H9 (cell line): ENCODE measurements around the gene NKD2. TPM values are rescaled to one million over a fixed set of nuclear protein-coding genes. Genes with fewer than 3 reads are reported as not detected.

ENCODE experiments used
- DNase-seq: peaks from one replicate; pipeline ENCODE4 v3.0.0-alpha.2; 2017
- H2AFZ ChIP-seq: one replicate; pipeline ENCODE4 v1.6.1; 2013; ENCODE audit warnings: mild to moderate bottlenecking, low read length, control low read depth, moderate library complexity
- H2AK5ac ChIP-seq: 2 replicates; pipeline ENCODE4 v1.6.1; 2013; ENCODE audit warnings: low read length, control low read depth, mixed read lengths; ENCODE audit not compliant: insufficient read length
- H2BK120ac ChIP-seq: one replicate; pipeline ENCODE4 v1.6.1; 2013; ENCODE audit warnings: low read depth, mild to moderate bottlenecking, low read length, control low read depth, inconsistent platforms; ENCODE audit not compliant: poor library complexity, severe bottlenecking
- H2BK12ac ChIP-seq: 2 replicates; pipeline ENCODE4 v1.6.1; 2013; ENCODE audit warnings: low read length, control low read depth, mixed read lengths, low read depth; ENCODE audit not compliant: insufficient read length
- H2BK15ac ChIP-seq: 2 replicates; pipeline ENCODE4 v1.6.1; 2013; ENCODE audit warnings: low read depth, low read length, control low read depth
- H2BK20ac ChIP-seq: one replicate; pipeline ENCODE4 v1.6.1; 2013; ENCODE audit warnings: low read depth, mild to moderate bottlenecking, low read length, control low read depth, inconsistent platforms; ENCODE audit not compliant: poor library complexity, severe bottlenecking
- H2BK5ac ChIP-seq: 2 replicates; pipeline ENCODE4 v1.6.1; 2013; ENCODE audit warnings: low read length, control low read depth, mixed read lengths; ENCODE audit not compliant: insufficient read length
- H3K14ac ChIP-seq: 2 replicates; pipeline ENCODE4 v1.6.1; 2013; ENCODE audit warnings: low read length, control low read depth; ENCODE audit not compliant: insufficient read depth
- H3K18ac ChIP-seq: 2 replicates; pipeline ENCODE4 v1.6.1; 2013; ENCODE audit warnings: low read depth, mild to moderate bottlenecking, mixed read lengths, low read length, control low read depth; ENCODE audit not compliant: insufficient read length
- H3K23ac ChIP-seq: 2 replicates; pipeline ENCODE4 v1.6.1; 2013; ENCODE audit warnings: low read length, control low read depth, mixed read lengths, low read depth; ENCODE audit not compliant: insufficient read length
- H3K23me2 ChIP-seq: 2 replicates; pipeline ENCODE4 v1.6.1; 2013; ENCODE audit warnings: low read depth, mild to moderate bottlenecking, mixed read lengths, low read length, control low read depth; ENCODE audit not compliant: insufficient read length, poor library complexity, severe bottlenecking
- H3K27ac ChIP-seq: 2 replicates; pipeline ENCODE4 v1.5.1; 2013; ENCODE audit warnings: low read length, control low read depth, mixed read lengths, low read depth; ENCODE audit not compliant: insufficient read length
- H3K27me3 ChIP-seq: 2 replicates; pipeline ENCODE4 v1.6.1; 2013; ENCODE audit warnings: low read length, control low read depth, inconsistent platforms; ENCODE audit not compliant: insufficient read depth
- H3K4ac ChIP-seq: 2 replicates; pipeline ENCODE4 v1.6.1; 2013; ENCODE audit warnings: low read depth, mild to moderate bottlenecking, control low read depth, inconsistent platforms, low read length, moderate library complexity
- H3K4me1 ChIP-seq: 2 replicates; pipeline ENCODE4 v1.6.1; 2013; ENCODE audit warnings: low read length, control low read depth, inconsistent platforms; ENCODE audit not compliant: insufficient read depth
- H3K4me2 ChIP-seq: 2 replicates; pipeline ENCODE4 v1.6.1; 2013; ENCODE audit warnings: low read length, control low read depth, mixed read lengths; ENCODE audit not compliant: insufficient read length, insufficient read depth
- H3K56ac ChIP-seq: 2 replicates; pipeline ENCODE4 v1.6.1; 2013; ENCODE audit warnings: low read depth, mild to moderate bottlenecking, mixed read lengths, low read length, control low read depth; ENCODE audit not compliant: insufficient read length
- H3K79me1 ChIP-seq: 2 replicates; pipeline ENCODE4 v1.6.1; 2013; ENCODE audit warnings: low read depth, mild to moderate bottlenecking, moderate library complexity, low read length, control low read depth, inconsistent platforms; ENCODE audit not compliant: insufficient read depth, poor library complexity, severe bottlenecking
- H3K79me2 ChIP-seq: 2 replicates; pipeline ENCODE4 v1.6.1; 2013; ENCODE audit warnings: low read length, control low read depth, inconsistent platforms; ENCODE audit not compliant: insufficient read depth
- H3K9ac ChIP-seq: 2 replicates; pipeline ENCODE4 v1.6.1; 2013; ENCODE audit warnings: low read length, control low read depth, mixed read lengths; ENCODE audit not compliant: insufficient read length; ENCODE audit errors: extremely low read depth
- H3K9me3 ChIP-seq: one replicate; pipeline ENCODE4 v1.6.1; 2013; ENCODE audit warnings: low read depth, low read length, inconsistent platforms; ENCODE audit not compliant: control insufficient read depth
- H3T11ph ChIP-seq: one replicate; pipeline ENCODE4 v1.6.1; 2013; ENCODE audit warnings: mild to moderate bottlenecking, low read length, control low read depth, inconsistent platforms
- H4K20me1 ChIP-seq: one replicate; pipeline ENCODE4 v1.6.1; 2013; ENCODE audit not compliant: control insufficient read depth, insufficient read length, insufficient read depth
- H4K5ac ChIP-seq: 2 replicates; pipeline ENCODE4 v1.6.1; 2013; ENCODE audit warnings: low read depth, mild to moderate bottlenecking, mixed read lengths, low read length, control low read depth; ENCODE audit not compliant: insufficient read length
- H4K8ac ChIP-seq: replicated peaks from 2 replicates; pipeline ENCODE4 v1.6.1; 2013; ENCODE audit warnings: low read length, control low read depth, mixed read lengths, low read depth; ENCODE audit not compliant: insufficient read length
- H4K91ac ChIP-seq: 2 replicates; pipeline ENCODE4 v1.6.1; 2013; ENCODE audit warnings: low read depth, mild to moderate bottlenecking, moderate library complexity, mixed read lengths, low read length, control low read depth; ENCODE audit not compliant: insufficient read length
- H3K27ac Mint-ChIP-seq, 3 experiments: 2 replicates in 2 of 3; 3 replicates in 1 of 3; pipeline ENCODE4 v1.8.0; 2020 to 2021; ENCODE audit warnings: mixed read lengths in 3 of 3, mild to moderate bottlenecking in 1 of 3, moderate library complexity in 1 of 3
- H3K27me3 Mint-ChIP-seq: 2 replicates; pipeline ENCODE4 v1.8.0; 2021; ENCODE audit warnings: low read depth, mild to moderate bottlenecking, moderate library complexity, mixed read lengths
- H3K36me3 Mint-ChIP-seq, 3 experiments: 2 replicates in 2 of 3; 3 replicates in 1 of 3; pipeline ENCODE4 v1.8.0; 2020 to 2021; ENCODE audit warnings: low read depth in 3 of 3, mixed read lengths in 3 of 3; ENCODE audit not compliant: insufficient read depth in 1 of 3
- H3K4me1 Mint-ChIP-seq, 2 experiments: 2 replicates each; pipeline ENCODE4 v1.8.0; 2020; ENCODE audit warnings: mixed read lengths in 2 of 2
- H3K4me3 Mint-ChIP-seq, 2 experiments: 2 replicates in 1 of 2; 3 replicates in 1 of 2; pipeline ENCODE4 v1.8.0; 2020 to 2021; ENCODE audit warnings: mild to moderate bottlenecking in 2 of 2, mixed read lengths in 2 of 2, moderate library complexity in 1 of 2
- H3K9me3 Mint-ChIP-seq, 2 experiments: 2 replicates in 1 of 2; 3 replicates in 1 of 2; pipeline ENCODE4 v1.8.0; 2020; ENCODE audit warnings: mild to moderate bottlenecking in 2 of 2, mixed read lengths in 2 of 2, moderate library complexity in 1 of 2
- CTCF ChIP-seq: fragments of 200-600 bp; sonication (generic); conservative IDR thresholded peaks from 3 replicates; pipeline ENCODE4 v1.8.0; 2021; ENCODE audit warnings: antibody characterized with exemption, mild to moderate bottlenecking
- WGBS: extraction: QIAGEN DNeasy Blood & Tissue Kit; methylation state at CpG from one replicate; pipeline ENCODE4 v1.1.7; 2013; ENCODE audit warnings: missing lambda C conversion rate, low lambda C conversion rate, mixed read lengths; ENCODE audit not compliant: insufficient read length; ENCODE audit errors: extremely low coverage; 5-methylcytosine and 5-hydroxymethylcytosine counted together
- total RNA-seq: library from RNA; stranded (reverse); gene quantifications from 2 replicates; pipeline ENCODE4 v1.2.1, GENCODE V29; 2021

The NKD2 gene
- total RNA-seq, 1 experiment from 2014 or later, result 7.3 TPM

- H2BK12ac ChIP-seq, result no peak overlapping the region
- peak overlapping the region in 1 of 3 experiments; percentile 94; a peak in 1 of 7 replicates for H3K27ac Mint-ChIP-seq
- H2BK120ac ChIP-seq, result no peak overlapping the region
- no peak overlapping the region for H3K18ac ChIP-seq
- H3K27me3 Mint-ChIP-seq, result peaks cover 11% of the 10 kb centered on the region
- H3K23me2 ChIP-seq, result no peaks in the 10 kb centered on the region
- no peaks in the 10 kb centered on the region for H3K27me3 ChIP-seq
- H2AFZ ChIP-seq, result no peak overlapping the region
- no peak overlapping the region for H3K56ac ChIP-seq
- no peaks in the 10 kb centered on the region for H4K20me1 ChIP-seq
- H3K4me3 Mint-ChIP-seq, result no peak overlapping the region
- no peaks in the 10 kb centered on the region for H3K79me1 ChIP-seq
- no peak overlapping the region for H2BK15ac ChIP-seq
- no peak overlapping the region for H3K14ac ChIP-seq
- no peak overlapping the region for H4K8ac ChIP-seq
- no peak overlapping the region for H3K4me2 ChIP-seq
- H4K91ac ChIP-seq, result no peak overlapping the region
- no CpG with 5 or more reads among the region's 12 CpGs for WGBS
- H3K23ac ChIP-seq, result no peak overlapping the region
- H3K4me1 Mint-ChIP-seq, result no peaks in the 10 kb centered on the region
- no peaks in the 10 kb centered on the region for H3K79me2 ChIP-seq
- H3K9ac ChIP-seq, result no peak overlapping the region
- H2BK5ac ChIP-seq, result no peak overlapping the region
- no peak overlapping the region for H3T11ph ChIP-seq
- no peak overlapping the region for H3K4ac ChIP-seq
- H3K27ac ChIP-seq, result no peak overlapping the region
- no peaks in the 10 kb centered on the region for H3K9me3 ChIP-seq
- H2BK20ac ChIP-seq, result no peak overlapping the region
- H4K5ac ChIP-seq, result no peak overlapping the region
- no peaks in the 10 kb centered on the region; a peak in 1 of 7 replicates for H3K36me3 Mint-ChIP-seq
- H3K4me1 ChIP-seq, result no peaks in the 10 kb centered on the region
- no peak for DNase-seq
- TF ChIP-seq CTCF, result no peak
- no peak overlapping the region for H2AK5ac ChIP-seq
- no peaks in the 10 kb centered on the region for H3K9me3 Mint-ChIP-seq
Measured at GRCh38 chr5:962801-963200, 45.8 kb upstream of the NKD2 start.
